H1 (cell line): Measurements from ENCODE around the gene KRTAP20-1. TPM values are rescaled to one million over a fixed set of nuclear protein-coding genes. Genes with fewer than 3 reads are reported as not detected.

ENCODE experiments used
- CTCF ChIA-PET: fragments of 300-600 bp; sonication (Branson Sonifier 250); formaldehyde crosslinking; loops from one replicate; lab custom pipeline; 2021; ENCODE audit not compliant: partially characterized antibody; lab: Charles Lee
- POLR2A ChIA-PET: fragments of 300-600 bp; sonication (Branson Sonifier 250); formaldehyde crosslinking; loops from one replicate; lab custom pipeline; 2021; ENCODE audit warnings: inconsistent platforms; ENCODE audit not compliant: partially characterized antibody; lab: Charles Lee
- DNase-seq, 2 experiments: peaks; one replicate each; pipeline versions ENCODE4 v3.0.0 to v3.0.0-alpha.2; 2010 to 2022; ENCODE audit warnings: low spot score in 2 of 2, low read depth in 1 of 2, mixed read lengths in 1 of 2
- FAIRE-seq: peaks from 2 replicates; lab custom pipeline; 2011; peaks lifted over from hg19 to GRCh38; lab: Jason Lieb, UNC
- H2AFZ ChIP-seq: 2 replicates; pipeline ENCODE4 v1.8.1; 2012; ENCODE audit warnings: low read length, inconsistent platforms
- H2AK5ac ChIP-seq: 2 replicates; pipeline ENCODE4 v1.6.1; 2013; ENCODE audit warnings: low read depth, low read length
- H2BK120ac ChIP-seq: replicated peaks from 2 replicates; pipeline ENCODE3; 2013; ENCODE audit warnings: low read depth, low read length, inconsistent platforms
- H2BK12ac ChIP-seq: 2 replicates; pipeline ENCODE4 v1.6.1; 2013; ENCODE audit warnings: low read depth, low read length
- H2BK15ac ChIP-seq: 2 replicates; pipeline ENCODE4 v1.6.1; 2013; ENCODE audit warnings: low read length
- H2BK20ac ChIP-seq: 2 replicates; pipeline ENCODE4 v1.6.1; 2013; ENCODE audit warnings: low read length
- H2BK5ac ChIP-seq: 2 replicates; pipeline ENCODE4 v1.6.1; 2013; ENCODE audit warnings: low read depth, low read length
- H3K14ac ChIP-seq: 2 replicates; pipeline ENCODE4 v1.6.1; 2013; ENCODE audit warnings: inconsistent platforms; ENCODE audit not compliant: insufficient read length
- H3K18ac ChIP-seq: 2 replicates; pipeline ENCODE4 v1.6.1; 2013; ENCODE audit warnings: low read length; ENCODE audit errors: extremely low read depth
- H3K23ac ChIP-seq: 2 replicates; pipeline ENCODE4 v1.6.1; 2013; ENCODE audit warnings: inconsistent platforms; ENCODE audit not compliant: insufficient read length
- H3K23me2 ChIP-seq: 2 replicates; pipeline ENCODE4 v1.6.1; 2013; ENCODE audit warnings: low read depth, low read length
- H3K27ac ChIP-seq: 2 replicates; pipeline ENCODE4 v1.6.1; 2011; ENCODE audit warnings: low read depth, low read length, inconsistent platforms
- H3K27me3 ChIP-seq, 4 experiments: replicated peaks in 1 of 4; 1 replicate in 1 of 4; 2 replicates in 3 of 4; pipeline versions ENCODE4 v1.6.1 to v1.8.1; 2011 to 2013; ENCODE audit warnings: low read length in 3 of 4, mild to moderate bottlenecking in 3 of 4, inconsistent platforms in 2 of 4, mixed read lengths in 2 of 4, moderate library complexity in 1 of 4; ENCODE audit not compliant: control insufficient read depth in 3 of 4, insufficient read depth in 3 of 4; ENCODE audit errors: extremely low read depth in 1 of 4
- H3K36me3 ChIP-seq, 4 experiments: 2 replicates each; pipeline versions ENCODE4 v1.6.1 to v1.8.1; 2011 to 2013; ENCODE audit warnings: mild to moderate bottlenecking in 4 of 4, low read length in 3 of 4, moderate library complexity in 2 of 4, control low read depth in 1 of 4, inconsistent platforms in 1 of 4; ENCODE audit not compliant: insufficient read depth in 4 of 4, control insufficient read depth in 2 of 4
- H3K4ac ChIP-seq: replicated peaks from 2 replicates; pipeline ENCODE3; 2013; ENCODE audit warnings: low read length, low read depth, mixed read lengths, inconsistent platforms; ENCODE audit not compliant: insufficient read length
- H3K4me1 ChIP-seq, 4 experiments: replicated peaks in 1 of 4; 1 replicate in 1 of 4; 2 replicates in 3 of 4; pipeline versions ENCODE4 v1.6.1 to v1.8.1; 2011 to 2013; ENCODE audit warnings: low read length in 3 of 4, inconsistent platforms in 2 of 4, mixed read lengths in 1 of 4; ENCODE audit not compliant: insufficient read depth in 4 of 4, control insufficient read depth in 3 of 4
- H3K4me2 ChIP-seq, 2 experiments: 2 replicates each; pipeline versions ENCODE4 v1.6.1 to v1.8.1; 2011 to 2013; ENCODE audit warnings: low read depth in 2 of 2, low read length in 2 of 2, control low read depth in 1 of 2, inconsistent platforms in 1 of 2, mild to moderate bottlenecking in 1 of 2; ENCODE audit not compliant: insufficient read depth in 1 of 2
- H3K4me3 ChIP-seq, 4 experiments: fragments of 200-600, 300-600 bp in 1 of 4; sonication (generic), shearing (Covaris generic), sonication (Bioruptor Twin) in 1 of 4; 2 replicates each; pipeline versions ENCODE4 v1.5.1 to v1.8.1; 2011 to 2016; ENCODE audit warnings: low read length in 4 of 4, low read depth in 3 of 4, control low read depth in 2 of 4, inconsistent platforms in 2 of 4, mild to moderate bottlenecking in 2 of 4, mixed read lengths in 1 of 4, moderate library complexity in 1 of 4; ENCODE audit not compliant: insufficient read depth in 2 of 4; ENCODE audit errors: extremely low read depth in 1 of 4
- H3K56ac ChIP-seq: replicated peaks from 2 replicates; pipeline ENCODE3; 2013; ENCODE audit warnings: low read depth, mild to moderate bottlenecking, mixed read lengths, low read length, inconsistent platforms; ENCODE audit not compliant: insufficient read length
- H3K79me1 ChIP-seq: 2 replicates; pipeline ENCODE4 v1.6.1; 2013; ENCODE audit warnings: low read depth, low read length, control low read depth
- H3K79me2 ChIP-seq, 2 experiments: 2 replicates each; pipeline versions ENCODE4 v1.6.1 to v1.8.1; 2012 to 2013; ENCODE audit warnings: low read length in 2 of 2, mild to moderate bottlenecking in 2 of 2, inconsistent platforms in 1 of 2; ENCODE audit not compliant: insufficient read depth in 2 of 2, control insufficient read depth in 1 of 2
- H3K9ac ChIP-seq, 4 experiments: replicated peaks in 1 of 4; 1 replicate in 1 of 4; 2 replicates in 3 of 4; pipeline versions ENCODE4 v1.6.1 to v1.8.1; 2011 to 2013; ENCODE audit warnings: low read depth in 3 of 4, low read length in 3 of 4, control low read depth in 2 of 4, mild to moderate bottlenecking in 2 of 4, moderate library complexity in 2 of 4, inconsistent platforms in 1 of 4; ENCODE audit errors: extremely low read depth in 1 of 4
- H3K9me3 ChIP-seq, 2 experiments: 2 replicates each; pipeline versions ENCODE4 v1.6.1 to v1.8.1; 2012 to 2013; ENCODE audit warnings: mild to moderate bottlenecking in 2 of 2, moderate library complexity in 2 of 2, control low read depth in 1 of 2, inconsistent platforms in 1 of 2, low read depth in 1 of 2, low read length in 1 of 2, mixed read lengths in 1 of 2; ENCODE audit not compliant: insufficient read depth in 2 of 2
- H4K20me1 ChIP-seq, 2 experiments: replicated peaks in 1 of 2; 2 replicates each; pipeline versions ENCODE3 to v1.8.1; 2011 to 2013; ENCODE audit warnings: inconsistent platforms in 2 of 2, low read length in 2 of 2, mild to moderate bottlenecking in 1 of 2; ENCODE audit not compliant: insufficient read depth in 2 of 2, control insufficient read depth in 1 of 2
- H4K5ac ChIP-seq: 2 replicates; pipeline ENCODE4 v1.6.1; 2013; ENCODE audit warnings: low read length, low read depth, mixed read lengths, inconsistent platforms; ENCODE audit not compliant: insufficient read length
- H4K8ac ChIP-seq: 2 replicates; pipeline ENCODE4 v1.8.0; 2013; ENCODE audit warnings: mild to moderate bottlenecking, moderate library complexity, low read length, inconsistent platforms; ENCODE audit not compliant: insufficient read depth; ENCODE audit errors: extremely low read depth
- H4K91ac ChIP-seq: replicated peaks from 2 replicates; pipeline ENCODE3; 2013; ENCODE audit warnings: low read length, mixed read lengths, inconsistent platforms; ENCODE audit not compliant: insufficient read length
- CHD2 ChIP-seq: IDR thresholded peaks from 2 replicates; pipeline ENCODE4 v1.6.1; 2012; ENCODE audit warnings: low read length, improper control_type of control experiment
- HDAC2 ChIP-seq, 2 experiments: fragments of 300-600 bp in 1 of 2; sonication (generic) in 1 of 2; IDR thresholded peaks; 2 replicates each; pipeline ENCODE4 v1.6.1; 2011 to 2012; ENCODE audit warnings: low read depth in 2 of 2, low read length in 2 of 2, mild to moderate bottlenecking in 2 of 2, moderate library complexity in 2 of 2, borderline replicate concordance in 1 of 2, inconsistent platforms in 1 of 2
- KDM4A ChIP-seq: IDR thresholded peaks from one replicate; pipeline ENCODE4 v1.7.1; 2012; ENCODE audit warnings: low read depth, mild to moderate bottlenecking, moderate library complexity, low read length, inconsistent platforms; ENCODE audit not compliant: severe bottlenecking
- SIRT6 ChIP-seq: IDR thresholded peaks from one replicate; pipeline ENCODE4 v1.7.1; 2012; ENCODE audit warnings: low read length, inconsistent platforms
- TBP ChIP-seq: IDR thresholded peaks from 2 replicates; pipeline ENCODE4 v1.6.1; 2011; ENCODE audit warnings: low read depth, low read length, improper control_type of control experiment
- TCF12 ChIP-seq: IDR thresholded peaks from 2 replicates; pipeline ENCODE4 v1.6.1; 2011; ENCODE audit warnings: low read depth, mild to moderate bottlenecking, low read length
- WGBS, 2 experiments: shearing (Covaris generic) in 1 of 2; methylation state at CpG; one replicate each; pipeline versions ENCODE4 v1.1.6 to v1.1.7; 2013 to 2015; ENCODE audit warnings: low lambda C conversion rate in 2 of 2, mixed read lengths in 2 of 2, inconsistent platforms in 1 of 2, low coverage in 1 of 2, missing lambda C conversion rate in 1 of 2; ENCODE audit not compliant: insufficient replicate concordance in 2 of 2, insufficient coverage in 1 of 2, insufficient read length in 1 of 2; ENCODE audit errors: extremely low coverage in 1 of 2, missing lambda C conversion rate in 1 of 2; 5-methylcytosine and 5-hydroxymethylcytosine counted together
- polyA plus RNA-seq, 7 experiments: library from polyadenylated mRNA; depleted of rRNA in 3 of 7; stranded (reverse) in 5 of 7; unstranded in 2 of 7; fragments of >200 nt in 5 of 7; fragments of 200-250 nt in 2 of 7; gene quantifications; 1 replicate in 5 of 7; 2 replicates in 1 of 7; 4 replicates in 1 of 7; pipeline versions ENCODE4 v1.2.1 to v1.2.3, GENCODE V29; 2011 to 2013; ENCODE audit warnings: missing spikeins in 2 of 7, mixed read lengths in 2 of 7
- total RNA-seq: library from RNA; stranded (reverse); fragmentation: NEBNext Ultra II Directional; extraction: Animal tissue kit (Norgen Biotek cat#: 25700); gene quantifications from 2 replicates; pipeline ENCODE4 v1.2.1, GENCODE V29; 2021

KRTAP20-1 gene
- total and polyA plus RNA-seq, 2 of the 8 experiments (the other 6 are each of a cell fraction or from before 2014, with no cell fraction given) = not detected

DNA sequence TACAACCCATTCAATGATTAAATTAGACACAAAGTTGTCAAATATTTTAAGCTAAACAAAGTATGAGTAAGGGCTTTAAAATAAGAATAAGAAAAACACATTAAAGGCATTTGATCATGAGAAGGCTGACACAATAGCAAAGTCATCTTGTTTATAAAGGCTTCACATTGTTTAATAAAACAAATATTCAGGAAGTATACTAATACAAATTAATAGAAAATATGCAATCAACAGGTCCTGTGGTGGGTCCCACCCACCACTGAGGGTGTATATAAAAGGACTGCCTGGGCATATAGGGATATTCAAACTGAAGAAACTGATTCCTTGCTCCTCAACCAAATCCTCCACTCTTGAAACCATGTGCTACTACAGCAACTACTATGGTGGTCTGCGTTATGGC is 18.7 kb downstream of the KRTAP20-1 start, which contains the start of gene KRTAP20-2:
Gene KRTAP20-2 (plus strand): TSS at position 301 of the 400 bp plus-strand sequence. CDS start 58 bp downstream, at position 359.
- Histone ChIP-seq H3K4me2 (no peak within 1 kb of the TSS), H2BK120ac (no peak within 1 kb of the TSS), H3K27ac (no peak within 1 kb of the TSS), H2BK5ac (no peak within 1 kb of the TSS), H3K23me2 (no peaks in the 10 kb centered on the region), H3K79me1 (no peaks in the 10 kb centered on the region), H3K4ac (no peak within 1 kb of the TSS), H3K9me3 (no peaks in the 10 kb centered on the region; a peak in 1 of 4 replicates), H4K8ac (no peak within 1 kb of the TSS), H4K5ac (no peak within 1 kb of the TSS), H3K4me1 (no peaks in the 10 kb centered on the region), H2BK15ac (no peak within 1 kb of the TSS), H3K36me3 (no peaks in the 10 kb centered on the region), H3K18ac (no peak within 1 kb of the TSS), H3K79me2 (no peaks in the 10 kb centered on the region), H3K27me3 (no peaks in the 10 kb centered on the region), H4K91ac (no peak within 1 kb of the TSS), H3K9ac (no peak within 1 kb of the TSS), H2BK20ac (no peak within 1 kb of the TSS), H2AFZ (no peak within 1 kb of the TSS), H3K23ac (no peak within 1 kb of the TSS), H3K56ac (no peak within 1 kb of the TSS), H3K14ac (no peak within 1 kb of the TSS), H3K4me3 (no peak within 1 kb of the TSS), H2AK5ac (no peak within 1 kb of the TSS), H2BK12ac (no peak within 1 kb of the TSS), H4K20me1 (no peaks in the 10 kb centered on the region)
- TF ChIP-seq TCF12 (no peak), SIRT6 (no peak), HDAC2 (IDR thresholded peaks at IDR 0.05; ENCODE audit: borderline replicate concordance in 1 of 2, low read depth in 2 of 2, low read length in 2 of 2) (no peak), CHD2 (no peak), KDM4A (no peak), TBP (no peak)
- ChIA-PET CTCF (no interaction called here), POLR2A (no interaction called here)
- DNase-seq (no peak), FAIRE-seq (no peak)
- WGBS, 2 experiments = 93% methylated on average over 1 of the region's 1 CpG; no CpG with 5 or more reads in 1 of the 2 experiments
